IPS-15b (cell line): ENCODE results near the gene IL6R.

Source experiments
- H3K27me3 ChIP-seq: one replicate; pipeline ENCODE4 v1.6.1; 2013; ENCODE audit warnings: low read length; ENCODE audit not compliant: control insufficient read depth, insufficient read depth
- H3K36me3 ChIP-seq: one replicate; pipeline ENCODE4 v1.6.1; 2013; ENCODE audit warnings: low read length; ENCODE audit not compliant: control insufficient read depth, insufficient read depth
- H3K4me1 ChIP-seq: one replicate; pipeline ENCODE4 v1.6.1; 2013; ENCODE audit warnings: mild to moderate bottlenecking, low read length; ENCODE audit not compliant: control insufficient read depth, insufficient read depth
- H3K4me3 ChIP-seq: one replicate; pipeline ENCODE4 v1.5.1; 2013; ENCODE audit warnings: low read depth, low read length
- H3K9ac ChIP-seq: one replicate; pipeline ENCODE4 v1.6.1; 2013; ENCODE audit warnings: low read depth, mild to moderate bottlenecking, low read length
- H3K9me3 ChIP-seq: one replicate; pipeline ENCODE4 v1.6.1; 2013; ENCODE audit warnings: mild to moderate bottlenecking, low read length; ENCODE audit not compliant: control insufficient read depth, insufficient read depth

IL6R gene

GRCh38 chr1:154431586-154432373 is 26.6 kb downstream of the IL6R start:
- Histone ChIP-seq H3K36me3 (no peaks in the 10 kb centered on the region), H3K27me3 (no peaks in the 10 kb centered on the region), H3K4me1 (peaks cover 18% of the 10 kb centered on the region)

GRCh38 chr1:154433161-154433764 is 28.1 kb downstream of the IL6R start:
- H3K9me3 ChIP-seq, result no peaks in the 10 kb centered on the region
- no peaks in the 10 kb centered on the region for H3K36me3 ChIP-seq
- peaks cover 18% of the 10 kb centered on the region for H3K4me1 ChIP-seq
- H3K4me3 ChIP-seq, result no peak overlapping the region
- H3K9ac ChIP-seq, result no peak overlapping the region
- H3K27me3 ChIP-seq, result no peaks in the 10 kb centered on the region

More at GRCh38 chr1:154431586-154432373, 26.6 kb downstream of the IL6R start:
- H3K9me3 ChIP-seq, result no peaks in the 10 kb centered on the region
- no peak overlapping the region for H3K4me3 ChIP-seq
- H3K9ac ChIP-seq, result no peak overlapping the region

- no peak overlapping the region for H3K4me3 ChIP-seq
- H3K4me1 ChIP-seq, result peaks cover 18% of the 10 kb centered on the region
- no peaks in the 10 kb centered on the region for H3K36me3 ChIP-seq
- H3K9ac ChIP-seq, result no peak overlapping the region
- no peaks in the 10 kb centered on the region for H3K27me3 ChIP-seq
- no peaks in the 10 kb centered on the region for H3K9me3 ChIP-seq
Observed at GRCh38 chr1:154434346-154435085, 29.4 kb downstream of the IL6R start.

- H3K4me3 ChIP-seq, result no peak overlapping the region
- H3K27me3 ChIP-seq, result no peaks in the 10 kb centered on the region
- H3K9me3 ChIP-seq, result no peaks in the 10 kb centered on the region
- H3K4me1 ChIP-seq, result peaks cover 13% of the 10 kb centered on the region
- H3K9ac ChIP-seq, result no peak overlapping the region
- no peaks in the 10 kb centered on the region for H3K36me3 ChIP-seq
Observed at GRCh38 chr1:154435599-154436200, 30.6 kb downstream of the IL6R start.

GRCh38 chr1:154436433-154436832 is 31.3 kb downstream of the IL6R start:
- no peaks in the 10 kb centered on the region for H3K36me3 ChIP-seq
- no peak overlapping the region for H3K4me3 ChIP-seq
- H3K27me3 ChIP-seq, result no peaks in the 10 kb centered on the region
- no peak overlapping the region for H3K9ac ChIP-seq
- H3K9me3 ChIP-seq, result no peaks in the 10 kb centered on the region
- H3K4me1 ChIP-seq, result peaks cover 7% of the 10 kb centered on the region

GRCh38 chr1:154440036-154440804 is 35.1 kb downstream of the IL6R start:
- no peaks in the 10 kb centered on the region for H3K4me1 ChIP-seq
- no peaks in the 10 kb centered on the region for H3K36me3 ChIP-seq
- no peaks in the 10 kb centered on the region for H3K9me3 ChIP-seq
- no peaks in the 10 kb centered on the region for H3K27me3 ChIP-seq
- no peak overlapping the region for H3K4me3 ChIP-seq
- H3K9ac ChIP-seq, result no peak overlapping the region

- peak overlapping the region; percentile 8 for H3K9ac ChIP-seq
- no peak overlapping the region for H3K4me3 ChIP-seq
- H3K27me3 ChIP-seq, result no peaks in the 10 kb centered on the region
- no peaks in the 10 kb centered on the region for H3K9me3 ChIP-seq
- H3K36me3 ChIP-seq, result no peaks in the 10 kb centered on the region
- H3K4me1 ChIP-seq, result no peaks in the 10 kb centered on the region
Observed at GRCh38 chr1:154441241-154441888, 36.2 kb downstream of the IL6R start.

GRCh38 chr1:154442006-154442740 is 37.0 kb downstream of the IL6R start:
- no peaks in the 10 kb centered on the region for H3K36me3 ChIP-seq
- no peak overlapping the region for H3K4me3 ChIP-seq
- H3K27me3 ChIP-seq, result no peaks in the 10 kb centered on the region
- H3K4me1 ChIP-seq, result no peaks in the 10 kb centered on the region
- H3K9ac ChIP-seq, result no peak overlapping the region
- H3K9me3 ChIP-seq, result no peaks in the 10 kb centered on the region

- Histone ChIP-seq H3K9ac (no peak overlapping the region), H3K4me1 (no peaks in the 10 kb centered on the region), H3K4me3 (no peak overlapping the region), H3K27me3 (no peaks in the 10 kb centered on the region), H3K9me3 (no peaks in the 10 kb centered on the region), H3K36me3 (no peaks in the 10 kb centered on the region)
Observed at GRCh38 chr1:154443274-154444013, 38.3 kb downstream of the IL6R start.

- Histone ChIP-seq H3K27me3 (no peaks in the 10 kb centered on the region), H3K36me3 (no peaks in the 10 kb centered on the region), H3K4me3 (no peak overlapping the region), H3K9ac (no peak overlapping the region), H3K9me3 (no peaks in the 10 kb centered on the region), H3K4me1 (no peaks in the 10 kb centered on the region)
Observed at GRCh38 chr1:154445040-154445472, 39.9 kb downstream of the IL6R start.
